Prostate gland (tissue), 2 donors: ENCODE measurements around the gene HDGF. TPM values are rescaled to one million over a fixed set of nuclear protein-coding genes. Genes with fewer than 3 reads are reported as not detected.

ENCODE experiments used
- DNase-seq: peaks from one replicate; pipeline ENCODE4 v3.0.0-alpha.2; 2019; ENCODE audit warnings: low spot score
- H3K27ac ChIP-seq, 2 donors: fragments of 200-600 bp; sonication (generic); 2 replicates each; pipeline ENCODE4 v1.5.1; 2017 to 2019
- H3K27me3 ChIP-seq: fragments of 200-600 bp; sonication (generic); replicated peaks from 2 replicates; pipeline ENCODE4 v1.5.1; 2019; ENCODE audit not compliant: insufficient read depth
- H3K36me3 ChIP-seq, 2 donors: fragments of 200-600 bp; sonication (generic); 1 replicate in 1 of 2; 2 replicates in 1 of 2; pipeline versions ENCODE4 v1.5.1 to v1.8.1; 2017 to 2019
- H3K4me1 ChIP-seq: fragments of 200-600 bp; sonication (generic); replicated peaks from 2 replicates; pipeline ENCODE4 v1.5.1; 2019
- H3K4me3 ChIP-seq, 2 donors: fragments of 200-600 bp; sonication (generic); 2 replicates each; pipeline ENCODE4 v1.5.1; 2017 to 2019
- H3K9me3 ChIP-seq: fragments of 200-600 bp; sonication (generic); 2 replicates; pipeline ENCODE4 v1.5.1; 2017
- POLR2A ChIP-seq: fragments of 450-650 bp; IDR thresholded peaks from one replicate; pipeline ENCODE4 v1.6.1; 2016; ENCODE audit warnings: antibody characterized with exemption, mild to moderate bottlenecking
- POLR2AphosphoS5 ChIP-seq: sonication (generic); formaldehyde crosslinking; IDR thresholded peaks from one replicate; pipeline ENCODE4 v1.6.1; 2017; ENCODE audit warnings: antibody characterized with exemption
- WGBS: methylation state at CpG from one replicate; pipeline ENCODE4 v1.1.5; 2018; 5-methylcytosine and 5-hydroxymethylcytosine counted together
- intact Hi-C: fragments of 100-400 bp; cut with DNase I; formaldehyde crosslinking; loops from one replicate; pipeline ENCODE4 v1.14.2; 2022
- total RNA-seq, 2 donors: library from RNA; depleted of rRNA; stranded (reverse); fragments of >200 nt; gene quantifications; one replicate each; pipeline ENCODE4 v1.1.0, GENCODE V29; 2016
- TF ChIP-seq, protein P1 (sequence below), 4 experiments: fragments of 200-600 bp in 2 of 4; fragments of 450-650 bp in 2 of 4; sonication (generic) in 2 of 4; IDR thresholded peaks; 1 replicate in 3 of 4; 2 replicates in 1 of 4; pipeline ENCODE4 v1.5.1; 2016 to 2019; ENCODE audit warnings: antibody characterized with exemption in 4 of 4, mild to moderate bottlenecking in 2 of 4, moderate library complexity in 2 of 4

The HDGF gene
- total RNA-seq, 2 donors from 2014 or later: 124 to 156 TPM

DNA sequence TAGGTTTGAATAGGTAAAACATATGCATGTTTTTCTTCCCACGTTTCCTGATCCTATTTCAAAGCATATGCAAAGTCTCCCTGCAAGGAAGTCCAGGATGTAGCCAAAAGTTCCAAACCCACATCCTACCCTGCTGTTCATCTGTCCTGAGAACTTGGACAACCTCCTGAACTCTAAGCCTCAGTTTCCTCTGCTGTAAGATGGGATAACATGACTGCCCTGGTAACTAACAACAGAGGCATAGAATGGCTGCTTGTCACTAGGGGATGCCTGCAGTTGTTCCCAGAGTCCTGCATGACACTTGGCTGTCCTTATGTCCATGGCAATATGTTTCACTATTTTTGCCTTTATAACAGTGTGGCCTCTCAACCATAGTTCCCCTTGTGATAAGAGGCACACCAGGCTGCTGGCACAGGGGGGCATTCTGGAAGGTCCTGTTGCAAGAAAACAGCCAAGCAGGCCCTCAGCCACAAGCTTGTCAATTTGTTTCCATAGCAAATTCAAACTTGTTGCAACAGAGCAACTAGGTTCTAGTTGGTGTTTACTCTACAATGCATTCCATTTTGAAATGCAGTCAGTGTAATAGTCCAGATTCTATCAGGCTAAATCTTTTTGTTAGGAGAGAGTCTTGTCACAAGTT, 1.5 kb upstream of the HDGF start:
- WGBS: 0% methylated on average over 1 of the region's 1 CpG
- H3K36me3 ChIP-seq: no peaks in the 10 kb centered on the region
- peak overlapping the region in 1 of 2 donors; percentile 99 for H3K4me3 ChIP-seq
- H3K4me1 ChIP-seq: peaks cover 11% of the 10 kb centered on the region
- no peak for DNase-seq
- H3K9me3 ChIP-seq: no peaks in the 10 kb centered on the region
- intact Hi-C loops: no loop called here
- no peaks in the 10 kb centered on the region for H3K27me3 ChIP-seq
- peak; percentile 27 for TF ChIP-seq POLR2AphosphoS5
- TF ChIP-seq, protein P1, sequence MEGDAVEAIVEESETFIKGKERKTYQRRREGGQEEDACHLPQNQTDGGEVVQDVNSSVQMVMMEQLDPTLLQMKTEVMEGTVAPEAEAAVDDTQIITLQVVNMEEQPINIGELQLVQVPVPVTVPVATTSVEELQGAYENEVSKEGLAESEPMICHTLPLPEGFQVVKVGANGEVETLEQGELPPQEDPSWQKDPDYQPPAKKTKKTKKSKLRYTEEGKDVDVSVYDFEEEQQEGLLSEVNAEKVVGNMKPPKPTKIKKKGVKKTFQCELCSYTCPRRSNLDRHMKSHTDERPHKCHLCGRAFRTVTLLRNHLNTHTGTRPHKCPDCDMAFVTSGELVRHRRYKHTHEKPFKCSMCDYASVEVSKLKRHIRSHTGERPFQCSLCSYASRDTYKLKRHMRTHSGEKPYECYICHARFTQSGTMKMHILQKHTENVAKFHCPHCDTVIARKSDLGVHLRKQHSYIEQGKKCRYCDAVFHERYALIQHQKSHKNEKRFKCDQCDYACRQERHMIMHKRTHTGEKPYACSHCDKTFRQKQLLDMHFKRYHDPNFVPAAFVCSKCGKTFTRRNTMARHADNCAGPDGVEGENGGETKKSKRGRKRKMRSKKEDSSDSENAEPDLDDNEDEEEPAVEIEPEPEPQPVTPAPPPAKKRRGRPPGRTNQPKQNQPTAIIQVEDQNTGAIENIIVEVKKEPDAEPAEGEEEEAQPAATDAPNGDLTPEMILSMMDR (IDR thresholded peaks at IDR 0.05): no peak
- H3K27ac ChIP-seq: peak overlapping the region; percentile 96 to 97

DNA sequence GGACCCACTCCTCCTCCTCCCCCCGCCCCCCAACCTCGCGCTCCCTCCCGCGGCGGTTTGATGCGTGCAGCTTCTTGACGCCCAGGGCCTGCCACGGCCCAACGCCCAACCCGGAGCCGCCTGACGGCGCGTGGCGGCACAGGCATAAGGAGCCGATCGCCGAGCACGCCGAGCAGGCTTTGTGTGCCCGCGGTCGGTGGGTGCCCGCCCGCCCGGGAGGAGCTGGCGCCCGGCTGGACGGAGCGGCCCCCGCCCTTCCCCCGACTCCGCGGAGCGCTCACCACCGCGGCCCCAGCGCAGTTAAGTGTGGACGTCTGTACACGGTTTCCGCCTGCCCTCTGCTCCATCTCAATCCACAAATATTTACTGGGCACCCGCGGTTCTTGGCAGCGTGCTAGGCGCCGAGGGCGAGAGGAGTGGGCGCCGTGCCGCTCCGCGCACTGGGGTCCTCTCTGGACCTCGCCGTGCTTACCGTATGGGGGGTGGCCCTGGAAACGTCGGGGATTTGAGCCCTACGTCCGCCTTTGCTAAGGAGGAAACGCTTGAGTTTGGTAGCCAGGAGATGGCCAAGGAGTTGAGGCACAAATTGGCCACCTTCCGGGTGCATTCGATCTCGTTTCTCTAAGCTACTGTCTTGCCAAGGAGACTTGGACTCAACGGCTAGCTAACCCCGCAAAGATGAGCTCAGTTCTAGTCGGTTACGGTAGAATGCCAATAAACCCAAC, 444 bp upstream of the HDGF start:
- H3K27ac ChIP-seq: peak overlapping the region; percentile 96 to 97
- WGBS: under 1% methylated on average over 66 of the region's 68 CpGs
- peaks cover 18% of the 10 kb centered on the region for H3K4me1 ChIP-seq
- H3K36me3 ChIP-seq: no peaks in the 10 kb centered on the region
- peak overlapping the region; percentile 94 to 99 for H3K4me3 ChIP-seq
- no peaks in the 10 kb centered on the region for H3K9me3 ChIP-seq
- H3K27me3 ChIP-seq: no peaks in the 10 kb centered on the region
- intact Hi-C loops: no loop called here
- DNase-seq: peak; percentile 97
- TF ChIP-seq, protein P1 (IDR thresholded peaks at IDR 0.05): peak in 2 of 4 experiments; percentile 25 to 35
- TF ChIP-seq POLR2A (no peak), POLR2AphosphoS5 (peak; percentile 92)

DNA sequence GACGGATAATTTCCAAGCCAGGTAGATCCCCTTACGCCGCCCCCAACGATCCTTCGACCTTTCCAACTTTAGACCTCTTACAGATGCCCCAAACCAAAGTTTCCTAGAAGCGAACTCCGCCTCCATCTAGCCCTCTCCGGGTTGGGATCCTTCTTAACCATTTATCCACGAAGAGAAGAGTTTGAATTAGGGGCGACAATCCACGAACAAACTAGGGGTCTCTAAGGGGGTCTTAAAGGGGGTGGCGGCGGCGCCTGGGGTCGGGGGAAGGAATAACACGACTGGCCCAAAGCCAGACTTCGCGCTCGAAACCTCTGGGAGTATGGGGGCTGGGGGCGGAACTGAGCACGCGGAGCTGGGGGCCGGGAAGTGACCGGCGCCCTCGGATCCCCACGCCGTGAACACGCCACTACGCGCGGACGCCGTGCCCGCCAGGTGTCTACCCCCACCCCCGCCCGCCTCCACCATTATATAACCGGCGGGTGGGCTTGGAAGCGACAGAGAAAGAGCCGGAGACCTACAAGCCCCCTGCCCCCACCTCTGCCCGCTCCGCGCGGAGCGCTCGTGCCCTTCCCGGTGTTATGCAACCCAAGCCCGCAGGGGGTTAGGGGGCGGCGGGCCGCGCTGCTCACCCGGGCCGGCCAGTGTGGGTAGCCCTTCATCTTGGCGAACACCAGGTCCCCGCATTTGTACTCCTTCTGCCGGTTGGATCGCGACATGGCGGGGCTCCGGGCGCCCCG, 594 bp downstream of the HDGF start:
- Histone ChIP-seq H3K36me3 (no peaks in the 10 kb centered on the region), H3K4me3 (peak overlapping the region; percentile 94 to 99), H3K4me1 (peaks cover 23% of the 10 kb centered on the region), H3K27me3 (no peaks in the 10 kb centered on the region), H3K9me3 (no peaks in the 10 kb centered on the region), H3K27ac (peak overlapping the region; percentile 96 to 97)
- DNase-seq: no peak
- no peak for TF ChIP-seq POLR2A
- TF ChIP-seq, protein P1 (IDR thresholded peaks at IDR 0.05): peak in 2 of 4 experiments; percentile 26 to 35
- intact Hi-C loops: no loop called here
- WGBS: under 1% methylated on average over 25 of the region's 64 CpGs

DNA sequence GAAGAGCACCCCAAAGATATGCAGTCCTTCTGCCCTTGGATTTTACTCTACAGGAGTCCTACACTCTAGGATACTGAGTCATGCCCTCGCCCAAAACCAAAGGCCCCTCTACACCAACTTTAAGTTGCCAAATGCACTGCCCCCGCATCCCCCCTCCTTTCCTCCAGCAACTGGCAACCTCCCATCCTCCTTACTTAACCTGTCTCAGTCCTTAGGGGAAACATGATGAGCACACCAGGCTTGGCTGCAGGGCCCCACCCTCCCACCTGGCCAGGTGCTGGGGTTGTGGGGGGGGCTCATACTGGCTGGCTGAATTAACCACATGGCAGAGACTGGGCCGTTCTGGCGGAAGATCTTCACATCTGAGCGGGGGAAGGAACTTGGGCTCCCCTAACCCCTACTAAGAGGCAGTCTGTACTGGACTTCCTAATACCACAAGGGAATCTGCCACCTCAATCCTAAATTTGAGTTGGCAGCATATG, 1.2 kb downstream of the HDGF start:
- H3K27me3 ChIP-seq: no peaks in the 10 kb centered on the region
- intact Hi-C loops: no loop called here
- DNase-seq: peak; percentile 57
- TF ChIP-seq, protein P1 (IDR thresholded peaks at IDR 0.05): no peak
- TF ChIP-seq POLR2A: peak; percentile 48
- TF ChIP-seq POLR2AphosphoS5: peak; percentile 44
- H3K4me3 ChIP-seq: peak overlapping the region; percentile 94 to 99
- peak overlapping the region; percentile 96 to 97 for H3K27ac ChIP-seq
- H3K36me3 ChIP-seq: no peaks in the 10 kb centered on the region
- peaks cover 26% of the 10 kb centered on the region for H3K4me1 ChIP-seq
- WGBS: 0% methylated on average over 5 of the region's 5 CpGs
- H3K9me3 ChIP-seq: no peaks in the 10 kb centered on the region
